HG03196 (cell line): ENCODE measurements around the gene VTI1A.

Experiments
- ATAC-seq: cut with Tn5 transposase; IDR thresholded peaks from one replicate; pipeline ENCODE4 v1.9.1; 2021; ENCODE audit not compliant: unreplicated experiment

The VTI1A gene

GRCh38 chr10:112503643-112504042 is 56.6 kb downstream of the VTI1A start:
- no peak for ATAC-seq

GRCh38 chr10:112507046-112507445 is 60.0 kb downstream of the VTI1A start:
- no peak for ATAC-seq

GRCh38 chr10:112507988-112508387 is 61.0 kb downstream of the VTI1A start:
- no peak for ATAC-seq

GRCh38 chr10:112509558-112510291 is 62.7 kb downstream of the VTI1A start:
- ATAC-seq = no peak

- ATAC-seq = no peak
These were observed 63.4 kb downstream of the VTI1A start for GRCh38 chr10:112510384-112510783.

GRCh38 chr10:112512294-112512693 is 65.3 kb downstream of the VTI1A start:
- no peak for ATAC-seq

- no peak for ATAC-seq
These were observed 68.1 kb downstream of the VTI1A start for GRCh38 chr10:112515126-112515525.

GRCh38 chr10:112515852-112516251 is 68.8 kb downstream of the VTI1A start:
- ATAC-seq = no peak

- no peak for ATAC-seq
These were observed 70.4 kb downstream of the VTI1A start for GRCh38 chr10:112517451-112517862.

GRCh38 chr10:112519133-112519761 is 72.2 kb downstream of the VTI1A start:
- peak; percentile 79 for ATAC-seq

- ATAC-seq = no peak
These were observed 73.9 kb downstream of the VTI1A start for GRCh38 chr10:112520914-112521313.

- no peak for ATAC-seq
These were observed 77.6 kb downstream of the VTI1A start for GRCh38 chr10:112524641-112525040.

GRCh38 chr10:112525200-112525599 is 78.2 kb downstream of the VTI1A start:
- ATAC-seq = no peak

GRCh38 chr10:112526139-112526538 is 79.1 kb downstream of the VTI1A start:
- peak; percentile 92 for ATAC-seq

GRCh38 chr10:112526906-112527305 is 79.9 kb downstream of the VTI1A start:
- no peak for ATAC-seq

GRCh38 chr10:112528235-112528634 is 81.2 kb downstream of the VTI1A start:
- no peak for ATAC-seq

- no peak for ATAC-seq
These were observed 84.4 kb downstream of the VTI1A start for GRCh38 chr10:112531421-112531820.

GRCh38 chr10:112532189-112532588 is 85.2 kb downstream of the VTI1A start:
- peak; percentile 97 for ATAC-seq

- no peak for ATAC-seq
These were observed 85.9 kb downstream of the VTI1A start for GRCh38 chr10:112532956-112533355.

- no peak for ATAC-seq
These were observed 86.9 kb downstream of the VTI1A start for GRCh38 chr10:112533916-112534315.

GRCh38 chr10:112535531-112535951 is 88.5 kb downstream of the VTI1A start:
- peak; percentile 52 for ATAC-seq

GRCh38 chr10:112536663-112537062 is 89.6 kb downstream of the VTI1A start:
- ATAC-seq = no peak

GRCh38 chr10:112538168-112538567 is 91.2 kb downstream of the VTI1A start:
- ATAC-seq = no peak
